ENCODE measurements around the gene KLC4. TPM values are rescaled to one million over a fixed set of nuclear protein-coding genes. Genes with fewer than 3 reads are reported as not detected.

The KLC4 gene
- total RNA-seq, 1 donor from 2014 or later = 17.8 TPM

DNA sequence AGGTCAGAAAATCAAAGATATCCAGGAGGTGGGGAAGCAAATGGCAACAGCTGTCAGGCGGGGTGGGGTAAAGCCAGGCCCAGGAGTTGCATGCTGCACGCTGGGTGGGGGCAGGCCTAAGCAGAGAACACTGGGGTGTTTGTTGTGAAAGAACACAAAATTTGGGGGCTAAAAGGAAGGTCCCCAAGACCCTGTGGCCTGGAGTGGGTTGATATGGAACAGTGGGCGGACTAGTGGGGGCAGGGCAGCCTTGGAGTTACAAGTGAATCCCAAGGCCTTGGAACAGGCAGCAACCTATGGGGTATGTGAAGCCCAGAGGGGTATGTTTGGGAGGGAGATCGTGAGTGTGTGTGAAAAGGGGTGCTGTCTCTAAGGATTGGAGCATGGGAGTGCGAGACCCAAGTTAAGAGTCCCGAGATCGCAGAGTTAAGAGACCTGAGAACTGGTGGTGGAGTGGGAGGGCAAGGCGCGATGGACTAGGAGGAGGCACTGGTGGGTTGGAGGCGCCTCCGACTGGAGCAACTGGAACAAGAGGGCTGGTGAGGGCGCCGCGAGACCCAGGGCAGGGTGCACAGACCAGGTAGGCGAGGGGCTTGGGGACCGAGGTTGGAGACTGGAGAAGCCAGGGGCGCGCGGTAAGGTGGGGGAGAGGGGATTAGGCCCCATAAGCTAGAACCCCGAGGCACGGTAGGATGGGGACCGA lies 6.4 kb upstream of the KLC4 start:
- no peak for DNase-seq (ENCODE audit: low spot score in 2 of 2)
- intact Hi-C loops (cut with DNase I) = loop anchor here (1.0 to 5.0 kb wide), 5 partner anchors 68 to 151 kb away; partner anchors contain the start of genes CNPY3, PEX6 and PPP2R5D
- no peak for TF ChIP-seq CTCF (IDR thresholded peaks at IDR 0.05)
- peaks cover 0 to 15% of the 10 kb centered on the region in 2 donors for H3K4me1 ChIP-seq
- H3K9me3 ChIP-seq = no peaks in the 10 kb centered on the region
- H3K27ac ChIP-seq = peak overlapping the region; percentile 87 to 98
- H3K27me3 ChIP-seq = no peaks in the 10 kb centered on the region
- peak overlapping the region; percentile 71 for H3K4me3 ChIP-seq
- peaks cover 9 to 31% of the 10 kb centered on the region in 2 donors for H3K36me3 ChIP-seq

DNA sequence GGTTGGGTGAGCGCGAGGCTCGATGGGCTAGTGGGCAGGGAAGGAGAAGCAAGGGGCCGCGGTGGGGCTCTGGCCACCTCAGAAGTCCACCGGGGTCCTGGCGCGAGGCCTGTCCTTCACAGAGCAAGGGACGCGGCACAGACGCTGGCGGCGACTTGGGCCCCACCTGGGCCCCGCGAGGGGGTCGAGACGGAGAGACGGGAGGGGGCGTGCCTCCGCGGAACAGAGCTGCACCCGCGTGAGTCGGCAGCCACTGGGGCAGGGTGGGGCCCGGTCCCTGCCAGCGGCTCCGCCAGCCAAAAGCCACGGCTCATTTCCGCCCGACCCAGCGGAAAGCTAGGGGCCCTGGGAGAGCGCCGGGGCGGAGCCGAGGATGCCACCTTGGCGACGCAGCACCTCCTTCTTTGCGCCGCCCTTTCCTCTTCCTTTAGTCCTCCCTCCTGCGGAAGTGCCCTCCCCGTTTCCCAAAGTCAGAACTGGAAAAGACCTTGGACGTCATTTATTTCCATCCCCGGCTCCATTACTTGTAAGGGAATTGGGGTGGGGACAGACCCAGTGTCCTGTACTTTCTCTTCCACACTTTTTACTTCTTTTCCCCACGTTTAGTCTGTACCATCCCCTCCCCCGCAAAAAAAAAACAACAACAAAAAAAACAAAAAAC lies 5.8 kb upstream of the KLC4 start, which contains the start of gene CUL7:
Gene CUL7 (minus strand): TSS at position 307 of the 661 bp plus-strand sequence. CDS start 1,063 bp downstream, outside the sequence.
- intact Hi-C loops (cut with DNase I) = loop anchor here (1.0 to 5.0 kb wide), 5 partner anchors 67 to 151 kb away; partner anchors contain the start of genes CNPY3, PEX6 and PPP2R5D
- H3K4me1 ChIP-seq = peaks cover 5 to 22% of the 10 kb centered on the region in 2 donors
- peak within 1 kb of the TSS; percentile 87 to 98 for H3K27ac ChIP-seq
- H3K9me3 ChIP-seq = no peaks in the 10 kb centered on the region
- H3K36me3 ChIP-seq = peaks cover 9 to 27% of the 10 kb centered on the region in 2 donors
- peak; percentile 69 to 96 for DNase-seq (ENCODE audit: low spot score in 2 of 2)
- peak within 1 kb of the TSS; percentile 71 for H3K4me3 ChIP-seq
- TF ChIP-seq CTCF (IDR thresholded peaks at IDR 0.05) = no peak
- no peaks in the 10 kb centered on the region for H3K27me3 ChIP-seq

GRCh38 chr6:43054206-43054943 lies 5.1 kb upstream of the KLC4 start:
- peak overlapping the region; percentile 87 to 98 for H3K27ac ChIP-seq
- TF ChIP-seq CTCF (IDR thresholded peaks at IDR 0.05) = no peak
- H3K36me3 ChIP-seq = peaks cover 9 to 22% of the 10 kb centered on the region in 2 donors
- H3K9me3 ChIP-seq = no peaks in the 10 kb centered on the region
- no peak for DNase-seq (ENCODE audit: low spot score in 2 of 2)
- peak overlapping the region; percentile 71 for H3K4me3 ChIP-seq
- peaks cover 5 to 24% of the 10 kb centered on the region in 2 donors for H3K4me1 ChIP-seq
- intact Hi-C loops (cut with DNase I) = loop anchor here (5.0 kb wide), 1 partner anchor 152 kb away; no protein-coding TSS in a partner anchor
- no peaks in the 10 kb centered on the region for H3K27me3 ChIP-seq

DNA sequence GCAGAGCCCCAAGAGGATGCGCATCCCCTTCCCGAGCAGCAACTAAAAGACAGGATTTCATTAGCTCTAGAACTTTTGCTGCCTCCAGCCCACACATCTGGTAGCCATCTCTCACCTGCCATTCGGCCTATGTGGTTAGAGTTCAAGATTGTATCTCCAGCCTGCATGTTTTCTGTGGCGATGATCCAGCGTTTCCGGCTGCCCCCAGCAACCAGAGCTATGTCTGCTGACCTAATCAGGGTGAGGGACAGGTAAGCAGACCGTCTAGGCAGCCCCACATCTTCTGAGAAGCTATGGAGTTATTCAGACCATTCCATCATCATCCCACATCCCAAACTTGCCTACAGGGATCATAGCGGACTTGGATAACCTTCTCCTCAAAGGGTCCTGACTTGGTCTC lies 3.5 kb upstream of the KLC4 start:
- no peak overlapping the region for H3K4me3 ChIP-seq
- H3K36me3 ChIP-seq = peaks cover 9 to 15% of the 10 kb centered on the region in 2 donors
- no peaks in the 10 kb centered on the region for H3K27me3 ChIP-seq
- no peak for TF ChIP-seq CTCF (IDR thresholded peaks at IDR 0.05)
- peaks cover 12 to 35% of the 10 kb centered on the region in 2 donors for H3K4me1 ChIP-seq
- intact Hi-C loops (cut with DNase I) = loop anchor here (5.0 kb wide), 1 partner anchor 86 kb away; no protein-coding TSS in a partner anchor
- H3K9me3 ChIP-seq = no peaks in the 10 kb centered on the region
- no peak for DNase-seq (ENCODE audit: low spot score in 2 of 2)
- no peak overlapping the region for H3K27ac ChIP-seq

- TF ChIP-seq CTCF (IDR thresholded peaks at IDR 0.05) = no peak
- Histone ChIP-seq H3K4me3 (peak overlapping the region; percentile 84 to 94), H3K27me3 (no peaks in the 10 kb centered on the region), H3K9me3 (no peaks in the 10 kb centered on the region), H3K27ac (peak overlapping the region; percentile 78 to 84), H3K4me1 (peaks cover 12 to 29% of the 10 kb centered on the region in 2 donors), H3K36me3 (peaks cover 9 to 27% of the 10 kb centered on the region in 2 donors)
- intact Hi-C loops (cut with DNase I) = loop anchor here (1.0 to 5.0 kb wide), 2 partner anchors 84 to 112 kb away; no protein-coding TSS in a partner anchor
- no peak for DNase-seq (ENCODE audit: low spot score in 2 of 2)
These were observed 900 bp upstream of the KLC4 start for GRCh38 chr6:43058531-43058930.
